A549 (cell line): Measurements from ENCODE around the gene IVD. TPM values are rescaled to one million over a fixed set of nuclear protein-coding genes. Genes with fewer than 3 reads are reported as not detected.

Experiments used
- ATAC-seq, 2 experiments: fragments of 200-7000 bp in 1 of 2; fragments of >200 bp in 1 of 2; cut with Nextera tagmentation in 1 of 2; cut with Tn5 transposase in 1 of 2; 3 replicates each; pipeline versions ENCODE4 v1.8.0 to v1.9.1; 2018 to 2020; ENCODE audit warnings: mild to moderate bottlenecking in 1 of 2, moderate library complexity in 1 of 2
- CTCF ChIA-PET: fragments of 300-600 bp; sonication (Branson Sonifier 250); formaldehyde crosslinking; extraction: SDS; loops from one replicate; lab custom pipeline; 2021; ENCODE audit warnings: antibody characterized with exemption, inconsistent platforms; lab: Yijun Ruan, JAX
- POLR2A ChIA-PET: fragments of 350-600 bp; formaldehyde crosslinking; extraction: SDS; loops from one replicate; lab custom pipeline; 2021; ENCODE audit warnings: antibody characterized with exemption, inconsistent platforms; lab: Yijun Ruan, JAX
- DNase-seq, 2 experiments: peaks; one replicate each; pipeline versions ENCODE4 v3.0.0 to v3.0.0-alpha.2; 2011 to 2016; ENCODE audit warnings: low read depth in 1 of 2, low spot score in 1 of 2
- FAIRE-seq: peaks from 2 replicates; lab custom pipeline; 2011; peaks lifted over from hg19 to GRCh38; lab: Jason Lieb, UNC
- H3K27ac ChIP-seq, 2 experiments: fragments of >200 bp; sonication (Bioruptor Twin); formaldehyde crosslinking; 3 replicates each; pipeline ENCODE4 v1.5.1; 2016 to 2017
- H3K4me1 ChIP-seq: fragments of >200 bp; sonication (Bioruptor Twin); formaldehyde crosslinking; 3 replicates; pipeline ENCODE4 v1.6.1; 2016
- H3K4me2 ChIP-seq: fragments of >200 bp; sonication (Bioruptor Twin); formaldehyde crosslinking; 3 replicates; pipeline ENCODE4 v1.6.1; 2016
- H3K4me3 ChIP-seq: fragments of >200 bp; sonication (Bioruptor Twin); formaldehyde crosslinking; 3 replicates; pipeline ENCODE4 v1.5.1; 2016
- H3K9me3 ChIP-seq: fragments of >200 bp; sonication (Bioruptor Twin); formaldehyde crosslinking; 3 replicates; pipeline ENCODE4 v1.6.1; 2016
- BHLHE40 ChIP-seq: IDR thresholded peaks from 2 replicates; pipeline ENCODE4 v1.6.1; 2012; ENCODE audit warnings: low read depth, low read length, inconsistent platforms
- CEBPB ChIP-seq, 2 experiments: fragments of >200 bp in 1 of 2; sonication (Bioruptor Twin) in 1 of 2; formaldehyde crosslinking in 1 of 2; IDR thresholded peaks; 2 replicates each; pipeline ENCODE4 v1.6.1; 2012 to 2016
- CHD2 ChIP-seq: fragments of 150-350 bp; IDR thresholded peaks from 2 replicates; pipeline ENCODE4 v1.6.1; 2014; ENCODE audit warnings: low read length; ENCODE audit not compliant: partially characterized antibody
- EHF ChIP-seq: fragments of 250-450 bp; sonication (Bioruptor Pico); IDR thresholded peaks from 2 replicates; pipeline ENCODE4 v1.5.0; 2020; ENCODE audit warnings: mild to moderate bottlenecking
- EHMT2 ChIP-seq: fragments of 200-600 bp; sonication (generic); IDR thresholded peaks from 2 replicates; pipeline ENCODE4 v1.6.1; 2016; ENCODE audit warnings: antibody characterized with exemption, low read depth, mild to moderate bottlenecking, moderate library complexity
- ELK1 ChIP-seq: fragments of 150-350 bp; IDR thresholded peaks from 2 replicates; pipeline ENCODE4 v1.6.1; 2014; ENCODE audit warnings: low read depth, mild to moderate bottlenecking, low read length
- ESRRA ChIP-seq: fragments of 150-350 bp; IDR thresholded peaks from 2 replicates; pipeline ENCODE4 v1.6.1; 2014; ENCODE audit warnings: mild to moderate bottlenecking, low read length, borderline replicate concordance
- FOSL2 ChIP-seq, 2 experiments: fragments of 450-650 bp in 1 of 2; fragments of >200 bp in 1 of 2; sonication (Bioruptor Twin) in 1 of 2; formaldehyde crosslinking; IDR thresholded peaks; 2 replicates each; pipeline versions ENCODE4 v1.5.0 to v1.6.1; 2016 to 2020; ENCODE audit warnings: mild to moderate bottlenecking in 1 of 2, moderate library complexity in 1 of 2
- GATA3 ChIP-seq: IDR thresholded peaks from 2 replicates; pipeline ENCODE4 v1.6.1; 2012; ENCODE audit warnings: borderline replicate concordance
- JUNB ChIP-seq: fragments of >200 bp; sonication (Bioruptor Twin); formaldehyde crosslinking; IDR thresholded peaks from 2 replicates; pipeline ENCODE4 v1.6.1; 2016
- MAZ ChIP-seq: fragments of 150-350 bp; IDR thresholded peaks from 2 replicates; pipeline ENCODE4 v1.6.1; 2014; ENCODE audit warnings: antibody characterized with exemption, low read depth, low read length, borderline replicate concordance
- MYC ChIP-seq: IDR thresholded peaks from 2 replicates; pipeline ENCODE4 v1.6.1; 2012; ENCODE audit warnings: mild to moderate bottlenecking, inconsistent platforms, low read length, improper control_type of control experiment, borderline replicate concordance
- POLR2A ChIP-seq: IDR thresholded peaks from 2 replicates; pipeline ENCODE4 v1.6.1; 2012; ENCODE audit warnings: mild to moderate bottlenecking, low read length
- RAD21 ChIP-seq, 2 experiments: fragments of >200 bp in 1 of 2; sonication (Bioruptor Twin) in 1 of 2; formaldehyde crosslinking in 1 of 2; IDR thresholded peaks in 1 of 2; conservative IDR thresholded peaks in 1 of 2; 2 replicates in 1 of 2; 3 replicates in 1 of 2; pipeline ENCODE4 v1.6.1; 2012 to 2018; ENCODE audit warnings: inconsistent platforms in 1 of 2
- REST ChIP-seq: fragments of 200-600 bp; sonication (generic); IDR thresholded peaks from 2 replicates; pipeline ENCODE4 v1.6.1; 2016; ENCODE audit warnings: antibody characterized with exemption, mild to moderate bottlenecking, moderate library complexity
- SREBF2 ChIP-seq: fragments of 450-650 bp; IDR thresholded peaks from 2 replicates; pipeline ENCODE4 v1.6.1; 2014; ENCODE audit warnings: mild to moderate bottlenecking, moderate library complexity
- WGBS: methylation state at CpG from one replicate; pipeline ENCODE4 v1.1.6; 2017; ENCODE audit errors: missing lambda C conversion rate; 5-methylcytosine and 5-hydroxymethylcytosine counted together
- polyA plus RNA-seq, 4 experiments: library from polyadenylated mRNA; depleted of rRNA in 3 of 4; stranded (reverse); fragments of >200 nt; fragmentation: RNase III in 1 of 4; extraction: RNeasy Plus Mini Kit Qiagen cat#74134 plus additional on column Dnase treatment in 1 of 4; gene quantifications; 2 replicates in 3 of 4; 3 replicates in 1 of 4; pipeline ENCODE4 v1.2.3, GENCODE V29; 2011 to 2017
- TF ChIP-seq, protein P1 (sequence below): fragments of 250-450 bp; sonication (Bioruptor Pico); IDR thresholded peaks from 2 replicates; pipeline ENCODE4 v1.5.0; 2020; ENCODE audit warnings: low read depth, mild to moderate bottlenecking, moderate library complexity
- TF ChIP-seq, protein P2 (sequence below): fragments of >200 bp; sonication (Bioruptor Twin); formaldehyde crosslinking; IDR thresholded peaks from 2 replicates; pipeline ENCODE4 v1.6.1; 2016
- TF ChIP-seq, protein P3 (sequence below): fragments of >200 bp; sonication (Bioruptor Twin); formaldehyde crosslinking; IDR thresholded peaks from 3 replicates; pipeline ENCODE4 v1.6.1; 2016

The IVD gene
- polyA plus RNA-seq, 2 of the 4 experiments (the other 2 are of a cell fraction): 10.2 to 12.4 TPM

- H3K27ac ChIP-seq: peak overlapping the region; percentile 91 to 100
- H3K9me3 ChIP-seq: no peaks in the 10 kb centered on the region
- WGBS: 31% methylated on average over 6 of the region's 15 CpGs
- ChIA-PET POLR2A (no interaction called here), CTCF (interaction anchor here (0.7 to 4.1 kb wide), 10 partner anchors 14 to 164 kb away, joined by 3 to 18 read pairs (median 4); no protein-coding TSS in a partner anchor)
- DNase-seq: no peak
- FAIRE-seq: no peak
- ATAC-seq: peak; percentile 24 to 40; a peak in 3 of 6 replicates
- H3K4me1 ChIP-seq: peaks cover 22% of the 10 kb centered on the region; the same call in 1 of the 3 replicates
- peak overlapping the region; percentile 93 for H3K4me3 ChIP-seq
- TF ChIP-seq EHMT2 (no peak), CHD2 (no peak), BHLHE40 (no peak), ESRRA (no peak), FOSL2 (IDR thresholded peaks at IDR 0.05) (no peak), FOSL2 (CRISPR knock-in tag; IDR thresholded peaks at IDR 0.05) (no peak), ELK1 (no peak), REST (no peak), GATA3 (no peak), JUNB (no peak), RAD21 (conservative IDR thresholded peaks at IDR 0.05 in 1 of 2, IDR thresholded peaks at IDR 0.05 in 1 of 2) (no peak), MYC (no peak), EHF (CRISPR knock-in tag) (no peak), SREBF2 (no peak), CEBPB (IDR thresholded peaks at IDR 0.05) (no peak), POLR2A (no peak), MAZ (no peak)
- TF ChIP-seq, protein P1, sequence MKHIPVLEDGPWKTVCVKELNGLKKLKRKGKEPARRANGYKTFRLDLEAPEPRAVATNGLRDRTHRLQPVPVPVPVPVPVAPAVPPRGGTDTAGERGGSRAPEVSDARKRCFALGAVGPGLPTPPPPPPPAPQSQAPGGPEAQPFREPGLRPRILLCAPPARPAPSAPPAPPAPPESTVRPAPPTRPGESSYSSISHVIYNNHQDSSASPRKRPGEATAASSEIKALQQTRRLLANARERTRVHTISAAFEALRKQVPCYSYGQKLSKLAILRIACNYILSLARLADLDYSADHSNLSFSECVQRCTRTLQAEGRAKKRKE (CRISPR knock-in tag): no peak
- TF ChIP-seq, protein P2, sequence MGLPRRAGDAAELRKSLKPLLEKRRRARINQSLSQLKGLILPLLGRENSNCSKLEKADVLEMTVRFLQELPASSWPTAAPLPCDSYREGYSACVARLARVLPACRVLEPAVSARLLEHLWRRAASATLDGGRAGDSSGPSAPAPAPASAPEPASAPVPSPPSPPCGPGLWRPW: no peak
- TF ChIP-seq, protein P3, sequence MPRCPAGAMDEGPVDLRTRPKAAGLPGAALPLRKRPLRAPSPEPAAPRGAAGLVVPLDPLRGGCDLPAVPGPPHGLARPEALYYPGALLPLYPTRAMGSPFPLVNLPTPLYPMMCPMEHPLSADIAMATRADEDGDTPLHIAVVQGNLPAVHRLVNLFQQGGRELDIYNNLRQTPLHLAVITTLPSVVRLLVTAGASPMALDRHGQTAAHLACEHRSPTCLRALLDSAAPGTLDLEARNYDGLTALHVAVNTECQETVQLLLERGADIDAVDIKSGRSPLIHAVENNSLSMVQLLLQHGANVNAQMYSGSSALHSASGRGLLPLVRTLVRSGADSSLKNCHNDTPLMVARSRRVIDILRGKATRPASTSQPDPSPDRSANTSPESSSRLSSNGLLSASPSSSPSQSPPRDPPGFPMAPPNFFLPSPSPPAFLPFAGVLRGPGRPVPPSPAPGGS: no peak
- TF ChIP-seq, all 56 proteins: peak for 0
- H3K4me2 ChIP-seq: peak overlapping the region; percentile 100
Measured at GRCh38 chr15:40439461-40439959, 33.9 kb downstream of the IVD start.
